Inferior parietal cortex (tissue), 1 donor: ENCODE data around the gene ZNF14.
"Not testable (repeated sequence)": the region's sequence is repeated elsewhere in the genome, so short reads cannot be mapped to it uniquely, and the experiment has no call there.

Experiments
- DNase-seq: peaks from one replicate; pipeline ENCODE4 v3.0.0-alpha.2; 2016; ENCODE audit errors: extremely low spot score

The ZNF14 gene

GRCh38 chr19:19732579-19733501 is at the start of gene ZNF14:
Gene ZNF14, minus strand, starts transcription at chr19:19733112. Its CDS starts 154 bp downstream, at chr19:19732958.
- DNase-seq: peak; percentile 96

- DNase-seq: peak; percentile 27
Observed at GRCh38 chr19:19781791-19782190, 48.9 kb upstream of the ZNF14 start.

GRCh38 chr19:19778666-19779065 is 45.8 kb upstream of the ZNF14 start:
- no peak for DNase-seq

GRCh38 chr19:19777692-19778091 is 44.8 kb upstream of the ZNF14 start:
- no peak for DNase-seq

- peak; percentile 98 for DNase-seq
Observed at GRCh38 chr19:19776206-19777008, 43.5 kb upstream of the ZNF14 start.

GRCh38 chr19:19775891-19776205 is 42.9 kb upstream of the ZNF14 start:
- no peak for DNase-seq

GRCh38 chr19:19774354-19775033 is 41.6 kb upstream of the ZNF14 start:
- no peak for DNase-seq

- DNase-seq: not testable (repeated sequence)
Observed at GRCh38 chr19:19771963-19772362, 39.1 kb upstream of the ZNF14 start.

GRCh38 chr19:19769971-19770370 is 37.1 kb upstream of the ZNF14 start:
- not testable (repeated sequence) for DNase-seq

- no peak for DNase-seq
Observed at GRCh38 chr19:19758164-19758563, 25.3 kb upstream of the ZNF14 start.

- no peak for DNase-seq
Observed at GRCh38 chr19:19752760-19753403, 20.0 kb upstream of the ZNF14 start.

- DNase-seq: no peak
Observed at GRCh38 chr19:19751846-19752245, 18.9 kb upstream of the ZNF14 start.

GRCh38 chr19:19750842-19751790 is 18.2 kb upstream of the ZNF14 start:
- no peak for DNase-seq

- DNase-seq: no peak
Observed at GRCh38 chr19:19749908-19750841, 17.3 kb upstream of the ZNF14 start.

- DNase-seq: no peak
Observed at GRCh38 chr19:19749117-19749907, 16.4 kb upstream of the ZNF14 start.

GRCh38 chr19:19748249-19748938 is 15.5 kb upstream of the ZNF14 start:
- DNase-seq: no peak

GRCh38 chr19:19747357-19748220 is 14.7 kb upstream of the ZNF14 start:
- DNase-seq: no peak
